ENCODE results near the gene PAQR4.

DNA sequence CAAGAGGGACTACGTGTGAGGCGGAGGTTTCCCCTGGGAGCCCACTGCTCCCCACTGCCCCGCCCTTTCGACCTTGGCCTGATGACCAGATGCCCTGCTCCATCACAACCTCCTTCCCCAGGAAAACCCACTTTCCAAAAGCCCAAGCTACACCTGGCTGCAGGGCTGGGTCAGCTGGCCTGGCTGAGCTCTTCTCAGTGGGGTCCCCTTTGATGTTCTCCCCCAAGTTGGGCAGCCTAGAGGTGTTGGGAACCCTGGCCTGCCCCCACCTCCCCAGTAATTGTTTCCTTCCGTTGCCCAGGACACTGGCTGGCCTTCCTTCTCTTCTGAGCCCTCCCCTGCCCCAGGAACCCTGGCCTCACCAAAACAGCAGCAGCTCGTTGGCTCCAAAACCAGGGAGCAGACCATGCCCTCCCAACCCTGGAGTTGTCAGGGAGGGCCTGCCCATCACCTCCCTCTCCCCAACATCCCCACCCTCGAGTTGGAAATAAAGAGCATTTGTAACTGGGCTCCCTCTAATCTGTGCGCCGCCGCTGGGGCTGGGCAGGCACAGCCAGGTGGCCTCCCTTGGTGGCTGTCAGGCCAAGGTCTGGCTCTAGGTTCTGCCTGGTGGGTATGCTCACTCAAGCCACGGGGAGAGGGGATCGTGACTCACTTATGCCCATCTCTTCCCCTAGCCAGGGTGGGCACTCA lies 45.0 kb downstream of the PAQR4 start:
- TF ChIP-seq, protein P1, sequence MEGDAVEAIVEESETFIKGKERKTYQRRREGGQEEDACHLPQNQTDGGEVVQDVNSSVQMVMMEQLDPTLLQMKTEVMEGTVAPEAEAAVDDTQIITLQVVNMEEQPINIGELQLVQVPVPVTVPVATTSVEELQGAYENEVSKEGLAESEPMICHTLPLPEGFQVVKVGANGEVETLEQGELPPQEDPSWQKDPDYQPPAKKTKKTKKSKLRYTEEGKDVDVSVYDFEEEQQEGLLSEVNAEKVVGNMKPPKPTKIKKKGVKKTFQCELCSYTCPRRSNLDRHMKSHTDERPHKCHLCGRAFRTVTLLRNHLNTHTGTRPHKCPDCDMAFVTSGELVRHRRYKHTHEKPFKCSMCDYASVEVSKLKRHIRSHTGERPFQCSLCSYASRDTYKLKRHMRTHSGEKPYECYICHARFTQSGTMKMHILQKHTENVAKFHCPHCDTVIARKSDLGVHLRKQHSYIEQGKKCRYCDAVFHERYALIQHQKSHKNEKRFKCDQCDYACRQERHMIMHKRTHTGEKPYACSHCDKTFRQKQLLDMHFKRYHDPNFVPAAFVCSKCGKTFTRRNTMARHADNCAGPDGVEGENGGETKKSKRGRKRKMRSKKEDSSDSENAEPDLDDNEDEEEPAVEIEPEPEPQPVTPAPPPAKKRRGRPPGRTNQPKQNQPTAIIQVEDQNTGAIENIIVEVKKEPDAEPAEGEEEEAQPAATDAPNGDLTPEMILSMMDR (conservative IDR thresholded peaks at IDR 0.05 in 1 of 2, IDR thresholded peaks at IDR 0.05 in 1 of 2; ENCODE audit: extremely low read depth in 1 of 2, insufficient read depth in 1 of 2, low read depth in 1 of 2, low read length in 2 of 2), result no peak
- TF ChIP-seq EZH2 (IDR thresholded peaks at IDR 0.05; ENCODE audit: borderline replicate concordance, low read length), result no peak
